CD4-positive, alpha-beta T cell treated with Interleukin-12 subunit alpha and Interleukin-12 subunit beta, for 1 hour (primary cell): ENCODE measurements around the gene WWOX.
A peak's percentile ranks its signal among the peaks of the same experiment; 100 is the strongest.

ENCODE experiments used
- DNase-seq: peaks from one replicate; pipeline ENCODE4 v3.0.0-alpha.2; 2020

The WWOX gene

DNA sequence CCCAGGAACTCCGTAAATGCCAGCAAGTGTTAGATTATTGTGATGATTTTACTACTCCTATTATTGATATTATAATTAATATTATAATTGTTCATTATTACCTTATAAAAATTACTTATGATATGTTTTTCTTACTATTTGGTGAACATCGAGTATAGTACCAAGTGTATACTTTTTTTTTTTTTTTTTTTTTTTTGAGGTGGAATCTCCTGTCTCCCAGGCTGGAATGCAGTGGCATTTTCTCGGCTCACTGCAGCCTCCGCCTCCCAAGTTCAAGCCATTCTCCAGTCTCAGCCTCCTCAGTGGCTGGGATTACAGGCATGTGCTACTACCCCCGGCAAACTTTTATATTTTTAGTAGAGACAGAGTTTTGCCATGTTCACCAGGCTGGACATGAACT lies 347.0 kb downstream of the WWOX start:
- DNase-seq = no peak

GRCh38 chr16:78446992-78447563 lies 347.6 kb downstream of the WWOX start:
- no peak for DNase-seq

GRCh38 chr16:78448658-78449271 lies 349.3 kb downstream of the WWOX start:
- DNase-seq = no peak

GRCh38 chr16:78450255-78450654 lies 350.8 kb downstream of the WWOX start:
- DNase-seq = no peak

DNA sequence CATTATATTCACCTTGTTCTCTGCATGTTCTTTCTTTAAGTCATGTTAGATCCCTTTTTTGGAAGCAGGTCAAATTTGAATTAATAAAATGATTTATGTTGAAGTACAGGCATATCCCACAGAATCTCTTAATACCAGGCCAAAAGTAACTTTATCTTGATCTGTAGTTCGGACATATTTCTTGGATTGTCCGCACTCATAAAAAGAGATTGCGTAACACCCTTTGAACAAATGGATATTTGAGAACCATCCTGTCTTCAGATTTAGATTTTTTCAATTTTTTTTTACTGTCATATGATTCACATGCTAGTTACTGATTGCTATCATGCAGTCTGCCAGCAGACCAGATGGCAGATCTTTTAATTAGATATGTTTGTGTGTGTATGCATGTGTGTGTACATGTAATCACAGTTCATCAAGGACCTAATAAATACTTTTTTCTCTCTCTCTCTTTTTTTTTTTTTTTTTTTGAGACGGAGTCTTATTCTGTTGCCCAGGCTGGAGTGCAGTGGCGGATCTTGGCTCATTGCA lies 352.6 kb downstream of the WWOX start:
- no peak for DNase-seq

- no peak for DNase-seq
These were observed 356.4 kb downstream of the WWOX start for GRCh38 chr16:78455861-78456260.

DNA sequence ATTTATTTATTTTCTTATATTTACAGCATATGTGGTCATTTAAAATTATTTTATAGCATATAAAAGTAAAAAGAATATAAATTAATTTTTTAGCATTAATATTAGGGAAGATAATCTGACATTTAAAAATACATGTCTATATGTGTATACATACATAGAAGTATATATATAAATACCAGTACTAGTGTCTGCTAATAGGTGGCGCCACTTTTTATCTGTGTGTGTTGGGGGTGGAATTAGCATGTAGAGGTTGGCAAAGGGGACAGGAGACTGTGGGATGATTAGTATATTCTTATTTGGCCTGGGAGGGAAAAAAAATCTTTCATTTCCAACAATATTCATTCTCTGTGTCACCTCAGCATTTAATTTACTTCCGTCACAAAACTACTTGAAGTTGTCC lies 359.1 kb downstream of the WWOX start:
- no peak for DNase-seq

DNA sequence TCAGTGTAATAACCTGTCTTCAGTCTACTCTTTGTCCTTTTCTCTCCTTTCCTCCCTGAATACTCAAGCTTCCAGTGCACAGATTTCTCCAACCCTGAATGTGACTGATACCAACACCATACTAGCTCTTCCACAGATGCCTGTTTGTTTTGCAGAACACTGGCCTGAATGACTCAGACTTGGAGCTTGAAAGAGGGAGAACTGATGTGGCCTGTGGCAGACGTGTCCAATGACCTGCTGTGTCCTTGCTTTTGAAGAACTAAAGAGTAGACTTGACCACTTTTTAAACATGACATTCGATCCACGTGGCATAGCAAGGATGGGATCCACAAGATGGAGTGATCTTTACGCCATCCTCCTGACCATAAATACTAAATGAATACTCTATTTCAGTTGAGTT lies 361.0 kb downstream of the WWOX start:
- no peak for DNase-seq

DNA sequence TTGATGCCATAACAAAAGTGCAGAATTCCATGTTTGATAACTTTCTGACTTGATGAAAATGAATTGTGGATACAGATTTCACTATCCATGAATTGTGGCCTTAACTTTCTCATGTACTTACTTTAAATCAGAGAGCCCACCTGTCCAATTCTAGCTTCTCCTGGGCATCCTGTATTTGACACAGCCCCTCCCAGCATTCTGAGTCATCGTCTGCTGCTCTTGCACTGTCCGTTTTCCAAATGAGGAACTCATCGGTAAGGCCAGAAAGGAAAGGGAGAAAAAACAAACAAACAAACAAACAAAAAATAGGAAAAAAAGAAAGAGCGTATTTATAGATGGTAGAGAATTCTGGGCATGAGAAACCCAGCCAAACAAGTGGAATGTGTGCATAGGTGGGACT lies 361.6 kb downstream of the WWOX start:
- DNase-seq = no peak

DNA sequence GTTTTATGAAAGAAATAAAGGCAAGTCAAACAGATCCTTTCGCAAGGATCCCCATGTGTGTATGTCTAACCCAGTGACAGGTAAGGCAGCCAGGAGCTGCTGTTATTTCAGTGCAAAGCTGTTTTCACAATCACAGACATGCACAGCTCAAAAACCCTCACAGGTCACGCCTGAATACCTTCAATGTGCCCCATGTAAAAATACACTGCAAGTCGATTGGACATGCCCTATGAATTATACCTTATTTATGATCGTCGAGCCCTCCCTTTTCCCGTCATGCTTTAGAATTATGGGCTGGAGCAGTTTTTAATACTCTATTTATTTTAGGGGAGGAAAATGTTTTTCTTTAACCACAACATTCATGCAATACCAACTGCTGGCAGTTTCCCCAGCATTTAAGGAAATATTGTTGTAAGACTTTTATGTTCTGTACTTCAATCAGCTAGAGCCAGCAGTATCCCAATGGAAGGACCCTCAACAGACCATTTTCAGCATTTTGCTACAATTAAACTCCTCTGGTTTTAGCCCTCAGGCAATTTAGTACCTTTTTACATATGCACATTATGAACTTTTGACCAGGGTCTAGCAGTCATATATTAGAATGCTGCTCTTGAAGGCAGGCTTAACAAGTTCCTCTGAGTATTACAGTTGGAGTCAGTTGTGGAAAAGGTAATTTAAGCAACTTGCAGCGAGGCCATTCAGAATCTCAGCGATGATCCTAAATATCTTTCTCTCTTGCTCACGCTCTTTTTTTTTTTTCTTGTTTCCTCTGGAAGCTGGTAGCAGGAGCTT lies 362.2 kb downstream of the WWOX start:
- DNase-seq = no peak

GRCh38 chr16:78462288-78463208 lies 363.1 kb downstream of the WWOX start:
- no peak for DNase-seq

- DNase-seq = no peak
These were observed 364.1 kb downstream of the WWOX start for GRCh38 chr16:78463591-78463990.

- no peak for DNase-seq
These were observed 365.4 kb downstream of the WWOX start for GRCh38 chr16:78464833-78465232.

- no peak for DNase-seq
These were observed 366.3 kb downstream of the WWOX start for GRCh38 chr16:78465730-78466129.

DNA sequence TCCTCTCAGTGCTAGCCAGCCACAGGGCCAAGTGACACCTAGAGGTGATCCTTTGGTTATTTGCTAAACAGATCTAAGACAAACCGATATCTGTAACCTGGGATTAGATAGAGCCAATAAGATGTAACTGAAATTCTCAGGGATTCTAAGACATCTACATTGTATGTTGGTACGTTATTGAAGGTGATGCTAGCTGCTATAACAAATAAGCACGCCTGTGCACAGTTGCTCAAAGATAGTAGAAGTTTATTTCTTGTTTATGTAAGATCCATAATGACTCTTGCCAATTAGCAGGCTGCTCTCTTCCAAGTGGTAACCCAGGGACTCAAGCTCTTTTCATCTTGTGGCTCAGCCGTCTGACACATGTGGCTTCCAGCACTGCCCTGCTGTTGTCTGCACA lies 370.3 kb downstream of the WWOX start:
- DNase-seq = no peak

GRCh38 chr16:78473031-78473699 lies 373.7 kb downstream of the WWOX start:
- DNase-seq = no peak

- no peak for DNase-seq
These were observed 375.3 kb downstream of the WWOX start for GRCh38 chr16:78474762-78475161.

DNA sequence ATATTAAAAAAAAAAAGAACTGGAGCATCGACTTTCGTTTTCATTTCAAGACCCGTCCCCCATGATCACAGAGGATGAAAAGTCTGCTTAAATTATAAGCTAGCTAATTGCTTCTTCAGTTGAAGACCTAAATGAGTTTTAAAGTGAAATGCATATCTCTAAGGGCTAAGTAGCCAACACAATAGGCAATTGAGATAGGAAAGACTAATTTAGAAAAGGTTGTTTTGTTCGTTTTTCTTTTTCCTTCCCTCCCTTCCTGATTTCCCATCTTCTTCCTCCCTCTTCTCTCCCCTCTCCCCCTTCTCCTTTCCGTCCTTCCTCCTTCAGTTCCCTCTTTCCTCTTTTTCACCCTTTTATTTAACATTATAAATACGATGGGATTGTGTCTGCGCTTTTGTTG lies 377.2 kb downstream of the WWOX start:
- DNase-seq = no peak

- peak; percentile 9 for DNase-seq
These were observed 378.9 kb downstream of the WWOX start for GRCh38 chr16:78478267-78478861.

DNA sequence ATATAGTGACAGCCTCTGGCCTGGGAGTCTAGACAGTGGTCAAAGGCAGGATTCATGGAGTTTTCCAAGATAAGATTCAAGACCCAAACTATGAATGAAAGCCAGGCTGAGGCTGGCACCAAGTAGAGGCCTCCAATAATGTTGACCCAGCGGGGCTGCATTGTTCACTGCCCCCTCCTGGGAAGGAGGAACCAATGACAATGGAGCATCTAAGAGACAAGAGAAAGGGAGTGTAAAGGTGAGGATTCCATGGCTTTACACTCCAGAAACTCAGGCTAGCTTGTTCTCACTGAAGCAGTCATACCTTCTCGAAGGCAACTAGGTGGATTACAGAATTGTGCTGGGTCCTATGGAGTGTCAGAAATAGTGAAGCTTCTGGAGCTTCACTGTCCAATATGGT lies 380.3 kb downstream of the WWOX start:
- no peak for DNase-seq

DNA sequence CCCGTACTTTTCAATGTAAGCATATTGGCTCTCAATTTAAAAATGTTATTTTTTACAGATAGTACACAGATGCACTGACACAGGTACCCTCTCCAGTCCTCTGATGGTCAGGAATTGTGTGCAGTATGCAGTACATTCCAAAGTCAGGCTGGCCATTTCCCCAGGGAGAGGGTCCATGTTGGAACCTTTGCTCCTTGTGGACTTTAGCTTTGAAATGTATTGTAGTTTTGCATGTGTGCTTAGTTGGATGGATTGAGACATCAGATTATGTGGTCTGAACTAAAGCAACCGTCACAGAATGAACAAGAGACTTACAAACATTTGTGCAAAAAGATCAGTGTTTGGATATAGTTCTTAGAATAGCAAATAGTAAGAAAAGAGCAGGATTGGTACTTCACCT lies 381.1 kb downstream of the WWOX start:
- no peak for DNase-seq
